ENCODE measurements around the gene DYRK1B. TPM values are rescaled to one million over a fixed set of nuclear protein-coding genes. Genes with fewer than 3 reads are reported as not detected.

Gene DYRK1B
- polyA plus RNA-seq, 1 donor from 2014 or later, result 11.3 TPM

- Histone ChIP-seq H3K9me2 (ENCODE audit: insufficient read depth, low read length) (no peaks in the 10 kb centered on the region), H3K27ac (ENCODE audit: low read length) (no peak overlapping the region), H3K9me3 (ENCODE audit: low read length) (no peaks in the 10 kb centered on the region), H3F3A (ENCODE audit: insufficient read depth, low read length, poor library complexity, severe bottlenecking) (no peaks in the 10 kb centered on the region), H3K27me3 (ENCODE audit: insufficient read depth, low read depth, low read length) (no peaks in the 10 kb centered on the region), H3K4me2 (ENCODE audit: low read length) (no peak overlapping the region), H4K20me1 (ENCODE audit: insufficient read depth) (no peaks in the 10 kb centered on the region), H3K9ac (ENCODE audit: low read length) (no peak overlapping the region), H3K36me3 (ENCODE audit: insufficient read depth, low read length) (no peaks in the 10 kb centered on the region), H3K79me2 (replicated peaks; ENCODE audit: insufficient read depth, low read length) (no peaks in the 10 kb centered on the region), H2AFZ (ENCODE audit: low read depth, low read length) (no peak overlapping the region), H3K4me3 (ENCODE audit: low read length) (no peak overlapping the region)
- no peak for TF ChIP-seq POLR2AphosphoS5 (IDR thresholded peaks at IDR 0.05)
These were observed 24.6 kb upstream of the DYRK1B start for GRCh38 chr19:39858541-39858940.

- Histone ChIP-seq H3K9me3 (ENCODE audit: low read length) (no peaks in the 10 kb centered on the region), H3K79me2 (replicated peaks; ENCODE audit: insufficient read depth, low read length) (no peaks in the 10 kb centered on the region), H3K4me3 (ENCODE audit: low read length) (no peak overlapping the region), H3K36me3 (ENCODE audit: insufficient read depth, low read length) (no peaks in the 10 kb centered on the region), H3K4me2 (ENCODE audit: low read length) (no peak overlapping the region), H4K20me1 (ENCODE audit: insufficient read depth) (no peaks in the 10 kb centered on the region), H3K9ac (ENCODE audit: low read length) (no peak overlapping the region), H3K27ac (ENCODE audit: low read length) (no peak overlapping the region), H3F3A (ENCODE audit: insufficient read depth, low read length, poor library complexity, severe bottlenecking) (no peaks in the 10 kb centered on the region), H3K27me3 (ENCODE audit: insufficient read depth, low read depth, low read length) (no peaks in the 10 kb centered on the region), H2AFZ (ENCODE audit: low read depth, low read length) (no peak overlapping the region), H3K9me2 (ENCODE audit: insufficient read depth, low read length) (no peaks in the 10 kb centered on the region)
- TF ChIP-seq REST (IDR thresholded peaks at IDR 0.05; ENCODE audit: borderline replicate concordance), result no peak
- no peak for TF ChIP-seq RAD21 (conservative IDR thresholded peaks at IDR 0.05)
- TF ChIP-seq MXI1 (conservative IDR thresholded peaks at IDR 0.05; ENCODE audit: poor library complexity, severe bottlenecking), result no peak
- no peak for TF ChIP-seq CTCF (IDR thresholded peaks at IDR 0.05; ENCODE audit: poor library complexity, severe bottlenecking)
- no peak for TF ChIP-seq EZH2 (IDR thresholded peaks at IDR 0.05; ENCODE audit: borderline replicate concordance, insufficient read depth, low read length, poor library complexity, severe bottlenecking)
- TF ChIP-seq POLR2AphosphoS5 (IDR thresholded peaks at IDR 0.05), result no peak
- TF ChIP-seq TAF1 (IDR thresholded peaks at IDR 0.05; ENCODE audit: low read depth), result no peak
- TF ChIP-seq SMC3 (conservative IDR thresholded peaks at IDR 0.05; ENCODE audit: poor library complexity), result no peak
- no peak for TF ChIP-seq EP300 (conservative IDR thresholded peaks at IDR 0.05; ENCODE audit: poor library complexity, severe bottlenecking)
These were observed 18.9 kb upstream of the DYRK1B start for GRCh38 chr19:39852882-39853281.

GRCh38 chr19:39850892-39851291, 16.9 kb upstream of the DYRK1B start:
- Histone ChIP-seq H3K9me2 (ENCODE audit: insufficient read depth, low read length) (no peaks in the 10 kb centered on the region), H3K27ac (ENCODE audit: low read length) (no peak overlapping the region), H4K20me1 (ENCODE audit: insufficient read depth) (no peaks in the 10 kb centered on the region), H3K4me3 (ENCODE audit: low read length) (no peak overlapping the region), H3K79me2 (replicated peaks; ENCODE audit: insufficient read depth, low read length) (no peaks in the 10 kb centered on the region), H3K9ac (ENCODE audit: low read length) (no peak overlapping the region), H3K9me3 (ENCODE audit: low read length) (no peaks in the 10 kb centered on the region), H3K4me2 (ENCODE audit: low read length) (no peak overlapping the region), H2AFZ (ENCODE audit: low read depth, low read length) (no peak overlapping the region), H3K27me3 (ENCODE audit: insufficient read depth, low read depth, low read length) (no peaks in the 10 kb centered on the region), H3F3A (ENCODE audit: insufficient read depth, low read length, poor library complexity, severe bottlenecking) (no peaks in the 10 kb centered on the region), H3K36me3 (ENCODE audit: insufficient read depth, low read length) (no peaks in the 10 kb centered on the region)
- TF ChIP-seq EZH2 (IDR thresholded peaks at IDR 0.05; ENCODE audit: borderline replicate concordance, insufficient read depth, low read length, poor library complexity, severe bottlenecking) (no peak), EP300 (conservative IDR thresholded peaks at IDR 0.05; ENCODE audit: poor library complexity, severe bottlenecking) (no peak), SMC3 (conservative IDR thresholded peaks at IDR 0.05; ENCODE audit: poor library complexity) (no peak), REST (IDR thresholded peaks at IDR 0.05; ENCODE audit: borderline replicate concordance) (no peak), CTCF (IDR thresholded peaks at IDR 0.05; ENCODE audit: poor library complexity, severe bottlenecking) (no peak), TAF1 (IDR thresholded peaks at IDR 0.05; ENCODE audit: low read depth) (no peak), POLR2AphosphoS5 (IDR thresholded peaks at IDR 0.05) (no peak), MXI1 (conservative IDR thresholded peaks at IDR 0.05; ENCODE audit: poor library complexity, severe bottlenecking) (no peak), RAD21 (conservative IDR thresholded peaks at IDR 0.05) (no peak)
